Measurements from ENCODE around the gene POP7. TPM values are rescaled to one million over a fixed set of nuclear protein-coding genes. Genes with fewer than 3 reads are reported as not detected.

Gene POP7
- total RNA-seq, 4 donors from 2014 or later: 51.3 to 72.7 (median 70.3) TPM

GRCh38 chr7:100686201-100686821 is 19.6 kb upstream of the POP7 start:
- TF ChIP-seq CTCF (IDR thresholded peaks at IDR 0.05): no peak
- TF ChIP-seq POLR2A (IDR thresholded peaks at IDR 0.05): no peak
- H3K4me3 ChIP-seq (ENCODE audit: low read depth, poor library complexity, severe bottlenecking): no peak overlapping the region
- intact Hi-C loops (cut with DNase I; ENCODE audit: low total_unique reads): loop anchor here (5.0 kb wide), 1 partner anchor 204 kb away; the partner anchor contains the start of gene NYAP1
- peak in 1 of 2 donors; percentile 86 for DNase-seq (ENCODE audit: low spot score in 2 of 2)
- WGBS, 2 donors: 78 to 83% methylated on average over 32 to 33 of the region's 33 CpGs

DNA sequence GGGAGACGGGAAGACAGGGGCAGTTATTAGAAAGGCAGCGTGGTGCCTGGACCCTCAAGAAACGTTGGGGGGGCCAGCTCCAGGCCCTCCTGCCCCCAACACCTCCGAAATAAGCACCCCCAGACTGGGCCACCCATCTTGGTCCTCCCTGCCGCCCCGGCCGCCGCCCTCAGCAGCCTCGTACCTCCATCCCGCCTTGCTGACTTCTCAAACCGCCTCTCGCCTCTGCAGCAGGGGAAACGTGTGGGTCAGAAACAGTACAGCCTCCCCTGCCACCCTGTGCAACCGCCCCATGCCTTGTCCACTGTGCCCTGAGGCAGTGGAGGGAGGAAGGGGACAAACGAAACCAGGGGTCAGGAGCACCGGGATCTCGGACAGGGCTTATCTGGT is 19.1 kb upstream of the POP7 start:
- intact Hi-C loops (cut with DNase I; ENCODE audit: low total_unique reads): loop anchor here (5.0 kb wide), 1 partner anchor 205 kb away; the partner anchor contains the start of gene NYAP1
- TF ChIP-seq POLR2A (IDR thresholded peaks at IDR 0.05) (no peak), CTCF (IDR thresholded peaks at IDR 0.05) (no peak)
- WGBS, 2 donors: 92 to 95% methylated on average over 17 of the region's 17 CpGs
- peak in 1 of 2 donors; percentile 80 for DNase-seq (ENCODE audit: low spot score in 2 of 2)
- H3K4me3 ChIP-seq (ENCODE audit: low read depth, poor library complexity, severe bottlenecking): no peak overlapping the region

DNA sequence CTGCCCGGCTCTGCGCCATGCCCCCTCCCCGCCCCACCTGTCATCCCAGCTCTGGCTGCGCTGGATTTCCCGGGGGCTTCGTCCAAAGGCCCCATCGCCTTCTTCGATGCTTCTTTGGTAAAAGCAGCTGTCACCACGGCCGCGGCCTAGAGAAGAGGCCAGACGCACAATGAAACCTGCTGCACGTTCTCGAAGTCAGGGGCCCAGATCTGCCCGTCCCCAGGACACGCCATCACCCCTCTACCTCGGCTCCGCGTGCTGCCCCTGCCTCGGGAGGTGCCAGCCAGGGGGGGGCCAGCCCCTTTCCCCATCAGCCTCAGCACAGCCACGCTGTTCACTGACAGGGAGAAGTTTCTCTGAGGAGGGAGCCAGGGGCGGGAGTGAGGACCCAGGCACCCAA is 18.7 kb upstream of the POP7 start:
- TF ChIP-seq CTCF (IDR thresholded peaks at IDR 0.05): no peak
- TF ChIP-seq POLR2A (IDR thresholded peaks at IDR 0.05): no peak
- peak in 1 of 2 donors; percentile 80 for DNase-seq (ENCODE audit: low spot score in 2 of 2)
- WGBS, 2 donors: 90 to 91% methylated on average over 22 of the region's 22 CpGs
- no peak overlapping the region for H3K4me3 ChIP-seq (ENCODE audit: low read depth, poor library complexity, severe bottlenecking)
- intact Hi-C loops (cut with DNase I; ENCODE audit: low total_unique reads): loop anchor here (5.0 kb wide), 1 partner anchor 205 kb away; the partner anchor contains the start of gene NYAP1

DNA sequence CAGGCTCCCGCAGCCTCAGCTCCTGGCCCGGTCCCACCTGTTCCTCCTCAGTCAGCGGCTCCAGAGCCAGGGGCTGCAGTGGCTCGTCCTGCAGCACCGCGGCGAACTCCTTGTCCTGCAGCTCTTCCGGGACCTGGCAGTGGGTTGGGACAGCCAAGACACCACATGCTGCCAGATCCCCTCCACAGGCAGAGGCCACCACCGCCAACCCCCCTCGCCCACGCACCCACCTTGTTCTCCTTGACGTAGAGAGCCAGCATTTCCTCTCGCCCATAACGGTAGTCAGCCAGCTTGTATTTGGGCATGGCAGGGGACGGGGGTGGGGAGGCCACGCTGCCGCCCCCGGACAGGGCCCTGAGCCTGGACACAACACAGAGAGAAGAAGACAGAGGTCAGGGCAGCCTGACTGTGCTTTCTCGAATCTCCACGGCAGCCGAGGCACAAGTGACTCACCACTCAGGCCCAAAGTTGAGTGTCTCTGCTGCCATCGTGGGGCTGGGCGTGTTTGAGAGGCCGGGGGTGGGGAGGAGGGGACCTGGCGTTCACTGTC is 18.1 kb upstream of the POP7 start:
- DNase-seq (ENCODE audit: low spot score in 2 of 2): peak in 1 of 2 donors; percentile 82
- intact Hi-C loops (cut with DNase I; ENCODE audit: low total_unique reads): loop anchor here (5.0 kb wide), 1 partner anchor 206 kb away; the partner anchor contains the start of gene NYAP1
- no peak overlapping the region for H3K4me3 ChIP-seq (ENCODE audit: low read depth, poor library complexity, severe bottlenecking)
- TF ChIP-seq CTCF (IDR thresholded peaks at IDR 0.05) (no peak), POLR2A (IDR thresholded peaks at IDR 0.05) (no peak)
- 80 to 86% methylated on average over 22 to 23 of the region's 25 CpGs for WGBS, 2 donors

GRCh38 chr7:100688326-100688860 is 17.5 kb upstream of the POP7 start:
- WGBS, 2 donors: 89 to 91% methylated on average over 16 of the region's 16 CpGs
- no peak overlapping the region for H3K4me3 ChIP-seq (ENCODE audit: low read depth, poor library complexity, severe bottlenecking)
- no peak for DNase-seq (ENCODE audit: low spot score in 2 of 2)
- TF ChIP-seq CTCF (IDR thresholded peaks at IDR 0.05) (no peak), POLR2A (IDR thresholded peaks at IDR 0.05) (no peak)
- intact Hi-C loops (cut with DNase I; ENCODE audit: low total_unique reads): loop anchor here (5.0 kb wide), 1 partner anchor 206 kb away; the partner anchor contains the start of gene NYAP1
